GM12873 (cell line): ENCODE results near the gene ACY1.

Source experiments
- CTCF ChIP-seq: IDR thresholded peaks from 2 replicates; pipeline ENCODE4 v1.5.1; 2012; ENCODE audit warnings: low read depth, mild to moderate bottlenecking, moderate library complexity, low read length, control low read depth; ENCODE audit not compliant: insufficient read depth; ENCODE audit errors: missing control alignments

The ACY1 gene

GRCh38 chr3:51957520-51958205 is 25.7 kb upstream of the ACY1 start:
- no peak for TF ChIP-seq CTCF

- TF ChIP-seq CTCF = no peak
These were observed 24.5 kb upstream of the ACY1 start for GRCh38 chr3:51958603-51959521.

- TF ChIP-seq CTCF = no peak
These were observed 23.7 kb upstream of the ACY1 start for GRCh38 chr3:51959651-51960050.

GRCh38 chr3:51960386-51960785 is 22.9 kb upstream of the ACY1 start:
- no peak for TF ChIP-seq CTCF

GRCh38 chr3:51961011-51961410 is 22.3 kb upstream of the ACY1 start:
- no peak for TF ChIP-seq CTCF

GRCh38 chr3:51961602-51962569 is 21.4 kb upstream of the ACY1 start:
- TF ChIP-seq CTCF = no peak
